Activated CD8-positive, alpha-beta memory T cell treated with anti-CD3 and anti-CD28 coated beads for 1 hour (primary cell): Measurements from ENCODE around the gene MAP2.

Source experiments
- DNase-seq, 2 donors: peaks; one replicate each; pipeline ENCODE4 v3.0.0-alpha.2; 2020; ENCODE audit warnings: low read depth in 1 of 2; ENCODE audit errors: extremely low read depth in 1 of 2

MAP2 gene, protein sequence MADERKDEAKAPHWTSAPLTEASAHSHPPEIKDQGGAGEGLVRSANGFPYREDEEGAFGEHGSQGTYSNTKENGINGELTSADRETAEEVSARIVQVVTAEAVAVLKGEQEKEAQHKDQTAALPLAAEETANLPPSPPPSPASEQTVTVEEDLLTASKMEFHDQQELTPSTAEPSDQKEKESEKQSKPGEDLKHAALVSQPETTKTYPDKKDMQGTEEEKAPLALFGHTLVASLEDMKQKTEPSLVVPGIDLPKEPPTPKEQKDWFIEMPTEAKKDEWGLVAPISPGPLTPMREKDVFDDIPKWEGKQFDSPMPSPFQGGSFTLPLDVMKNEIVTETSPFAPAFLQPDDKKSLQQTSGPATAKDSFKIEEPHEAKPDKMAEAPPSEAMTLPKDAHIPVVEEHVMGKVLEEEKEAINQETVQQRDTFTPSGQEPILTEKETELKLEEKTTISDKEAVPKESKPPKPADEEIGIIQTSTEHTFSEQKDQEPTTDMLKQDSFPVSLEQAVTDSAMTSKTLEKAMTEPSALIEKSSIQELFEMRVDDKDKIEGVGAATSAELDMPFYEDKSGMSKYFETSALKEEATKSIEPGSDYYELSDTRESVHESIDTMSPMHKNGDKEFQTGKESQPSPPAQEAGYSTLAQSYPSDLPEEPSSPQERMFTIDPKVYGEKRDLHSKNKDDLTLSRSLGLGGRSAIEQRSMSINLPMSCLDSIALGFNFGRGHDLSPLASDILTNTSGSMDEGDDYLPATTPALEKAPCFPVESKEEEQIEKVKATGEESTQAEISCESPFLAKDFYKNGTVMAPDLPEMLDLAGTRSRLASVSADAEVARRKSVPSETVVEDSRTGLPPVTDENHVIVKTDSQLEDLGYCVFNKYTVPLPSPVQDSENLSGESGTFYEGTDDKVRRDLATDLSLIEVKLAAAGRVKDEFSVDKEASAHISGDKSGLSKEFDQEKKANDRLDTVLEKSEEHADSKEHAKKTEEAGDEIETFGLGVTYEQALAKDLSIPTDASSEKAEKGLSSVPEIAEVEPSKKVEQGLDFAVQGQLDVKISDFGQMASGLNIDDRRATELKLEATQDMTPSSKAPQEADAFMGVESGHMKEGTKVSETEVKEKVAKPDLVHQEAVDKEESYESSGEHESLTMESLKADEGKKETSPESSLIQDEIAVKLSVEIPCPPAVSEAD (N-terminal part only)

DNA sequence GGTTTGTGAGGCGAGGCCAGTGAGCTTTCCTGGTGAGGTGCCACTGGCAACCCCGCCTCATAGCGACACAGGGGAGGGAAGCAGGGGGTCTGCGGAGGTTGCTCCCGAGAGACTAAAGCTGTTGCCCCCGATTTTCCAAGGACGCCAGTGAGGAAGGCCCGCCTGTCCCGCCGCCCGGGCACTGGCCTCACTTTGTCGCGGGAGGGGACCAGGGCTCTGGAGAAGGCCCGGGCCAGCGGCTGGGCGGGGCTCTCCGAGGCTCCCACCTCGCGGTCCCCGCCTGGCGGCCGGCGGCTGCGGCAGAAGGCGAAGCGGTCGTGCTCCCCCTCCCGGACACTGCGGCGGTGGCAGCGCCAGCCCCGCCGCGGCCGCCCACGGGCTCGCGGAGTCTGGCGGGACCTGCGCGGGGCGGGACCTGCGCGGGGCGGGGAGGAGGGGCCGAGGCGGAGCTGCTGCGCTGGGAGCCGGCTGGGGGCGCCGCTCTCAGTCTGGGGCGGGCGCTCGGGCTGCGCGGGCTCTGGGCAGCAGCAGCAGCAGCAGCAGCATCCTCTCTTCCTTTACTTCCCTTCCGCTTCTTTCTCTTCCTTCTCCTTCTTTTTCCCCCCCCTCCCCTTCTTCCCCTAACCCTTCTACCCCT lies at the start of gene MAP2:
TSS of gene MAP2 (plus strand) at position 486 of the 637 bp plus-strand sequence. CDS start 229,124 bp downstream, outside the sequence.
- DNase-seq, result peak; percentile 5 to 22

DNA sequence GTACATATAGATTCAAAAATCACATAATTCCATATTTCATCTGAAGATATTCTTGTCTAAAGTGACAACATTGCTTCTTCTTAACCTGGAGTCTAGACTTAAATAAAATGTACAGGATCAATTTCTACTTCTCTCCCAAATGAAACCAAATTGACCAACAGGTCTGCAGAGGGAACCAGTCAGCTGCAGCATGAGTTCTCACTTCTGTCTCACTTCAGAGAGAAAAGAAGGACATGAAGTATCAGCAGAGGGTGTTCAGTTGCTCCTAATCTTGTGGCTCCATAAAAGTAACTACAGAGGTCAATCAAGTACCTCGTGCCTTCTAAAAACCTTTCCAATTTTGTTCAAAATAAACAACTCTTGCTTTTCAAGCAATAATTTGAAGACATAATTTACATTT lies 47.2 kb upstream of the MAP2 start:
- no peak for DNase-seq

DNA sequence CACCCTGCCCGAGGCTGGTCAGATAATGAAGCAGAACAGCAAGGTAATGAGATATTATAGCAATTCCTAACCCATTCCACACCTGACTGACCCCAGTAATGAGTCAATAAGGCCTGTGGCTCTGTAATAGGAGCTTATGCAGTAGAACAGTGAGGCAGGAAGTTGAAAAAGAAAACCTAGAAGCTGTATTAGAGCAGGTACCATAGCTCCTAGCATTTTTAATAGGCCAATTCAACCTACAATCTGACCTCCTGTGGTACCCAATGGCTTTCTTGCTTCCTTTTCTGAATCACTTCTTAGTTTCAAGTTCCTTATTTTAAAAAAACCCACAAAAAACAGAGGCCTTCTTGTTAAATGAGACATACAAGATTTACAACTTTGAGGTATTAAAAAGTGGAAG lies 43.6 kb upstream of the MAP2 start:
- no peak for DNase-seq

DNA sequence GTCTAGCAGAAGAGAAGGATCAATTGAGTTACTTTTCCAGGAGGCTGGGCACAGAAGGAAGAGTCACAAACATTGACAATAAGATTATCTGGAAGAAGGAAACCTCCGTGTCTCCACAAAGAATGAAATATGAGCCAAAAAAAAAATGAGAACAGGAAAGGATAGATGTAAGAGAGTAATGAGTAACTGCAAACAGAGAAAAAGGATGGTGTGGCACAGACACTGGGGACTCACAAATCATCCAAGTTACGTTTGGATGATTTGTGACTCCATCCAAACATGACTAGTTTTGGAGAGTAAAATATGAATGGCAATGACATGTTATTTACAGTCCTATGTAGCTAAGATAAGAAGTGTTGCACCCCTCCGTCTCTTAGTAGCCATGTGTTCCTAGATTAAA lies 42.8 kb upstream of the MAP2 start:
- DNase-seq, result no peak

DNA sequence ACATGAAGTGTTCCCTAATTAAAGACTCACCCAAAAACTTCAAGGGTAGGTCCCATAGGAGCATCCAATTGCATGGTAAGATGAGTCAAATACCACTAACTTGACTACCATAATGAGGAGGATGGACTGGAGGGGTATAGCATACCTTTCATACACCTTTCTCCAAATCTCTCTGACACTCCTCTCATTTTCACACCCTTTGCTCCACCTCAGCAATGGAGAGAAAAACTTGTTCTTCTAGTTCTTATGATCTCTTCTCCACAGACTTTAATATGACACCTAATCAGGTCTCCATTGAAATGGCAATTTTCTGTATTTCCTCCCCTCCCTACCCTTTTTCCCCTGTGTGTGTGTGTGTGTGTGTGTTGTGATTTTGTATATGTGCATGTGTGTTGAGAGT lies 41.1 kb upstream of the MAP2 start:
- no peak for DNase-seq

DNA sequence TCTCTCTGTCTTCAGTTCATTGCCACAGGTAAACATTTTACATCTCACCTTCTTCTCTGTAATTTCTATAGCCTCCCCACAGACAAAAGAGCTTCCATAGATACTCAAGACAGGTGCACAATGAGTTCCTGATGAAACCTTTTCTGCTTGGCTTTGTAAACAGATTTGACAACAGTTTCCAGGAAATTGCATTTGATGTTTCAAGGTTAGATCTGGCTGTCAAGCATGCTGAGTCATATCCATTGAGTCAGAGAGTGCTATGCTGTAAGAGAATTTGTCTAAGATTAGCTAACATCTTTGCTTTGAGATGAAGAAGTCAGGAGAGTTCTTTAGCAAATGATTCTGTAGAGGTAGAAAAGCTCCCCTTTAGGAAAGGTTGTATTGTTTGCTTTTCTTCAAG lies 40.6 kb upstream of the MAP2 start:
- no peak for DNase-seq

DNA sequence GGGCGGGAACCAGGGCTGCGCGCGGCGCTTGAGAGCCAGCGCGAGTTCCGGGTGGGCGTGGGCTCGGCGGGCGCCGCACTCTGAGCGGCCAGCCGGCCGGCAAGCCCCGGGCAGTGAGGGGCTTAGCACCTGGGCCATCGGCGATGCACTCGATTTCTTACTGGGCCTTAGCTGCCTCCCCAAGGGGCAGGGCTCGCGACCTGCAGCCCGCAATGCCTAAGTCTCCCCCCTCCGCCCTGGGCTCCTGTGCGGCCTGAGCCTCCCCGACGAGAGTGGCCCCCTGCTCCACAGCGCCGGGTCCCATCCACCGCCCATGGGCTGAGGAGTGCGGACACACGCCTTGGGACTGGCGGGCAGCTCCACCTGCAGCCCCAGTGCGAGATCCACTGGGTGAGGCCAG lies 36.5 kb upstream of the MAP2 start:
- DNase-seq, result no peak

DNA sequence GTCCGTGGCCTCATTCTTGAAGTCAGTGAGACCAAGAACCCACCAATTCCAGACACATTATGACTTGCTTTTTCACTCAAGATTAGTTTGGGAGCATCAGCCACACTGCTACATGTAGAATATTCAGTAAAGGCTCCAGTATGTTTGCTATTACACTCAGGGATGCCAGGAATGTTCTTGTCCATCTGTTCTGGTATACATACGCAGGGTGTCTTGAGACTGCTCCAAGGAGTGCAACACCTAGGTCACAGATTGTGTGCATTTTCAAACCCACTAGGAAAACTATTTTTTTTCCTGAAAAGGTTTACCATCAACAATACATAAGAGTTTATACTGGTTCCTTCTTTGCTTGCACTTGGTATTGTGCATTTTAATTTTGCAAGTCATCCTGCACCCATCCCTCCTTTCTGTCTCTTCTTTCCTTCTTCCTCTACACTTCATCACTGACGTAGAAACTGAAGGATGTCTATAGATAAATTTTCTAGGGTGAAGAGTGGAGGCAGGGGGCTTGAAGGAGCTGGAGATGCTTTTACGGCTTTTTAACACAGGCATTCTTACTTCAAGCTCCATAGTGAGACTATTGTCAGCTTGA lies 35.3 kb upstream of the MAP2 start:
- DNase-seq, result no peak

DNA sequence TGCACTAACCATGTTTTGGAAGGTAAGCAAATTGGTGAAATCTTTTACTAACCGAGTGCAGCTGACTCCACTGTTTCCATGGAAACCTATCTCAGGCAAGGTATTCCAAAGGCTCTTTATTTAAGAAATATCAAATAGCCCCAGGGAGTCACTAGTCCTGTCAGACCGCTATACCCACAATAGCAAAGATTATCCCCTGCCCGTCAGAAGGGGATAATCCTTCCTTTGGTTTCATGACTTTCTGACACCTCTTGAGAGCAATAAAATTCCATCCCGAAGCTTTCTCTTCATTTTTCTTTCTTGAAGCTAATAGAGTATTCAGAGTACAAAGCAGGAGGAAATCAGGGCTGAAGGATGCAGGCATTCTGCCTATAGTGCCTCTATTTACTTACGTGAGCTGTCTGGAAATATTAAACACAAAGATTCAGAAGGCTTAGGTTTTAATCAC lies 34.7 kb upstream of the MAP2 start:
- no peak for DNase-seq

DNA sequence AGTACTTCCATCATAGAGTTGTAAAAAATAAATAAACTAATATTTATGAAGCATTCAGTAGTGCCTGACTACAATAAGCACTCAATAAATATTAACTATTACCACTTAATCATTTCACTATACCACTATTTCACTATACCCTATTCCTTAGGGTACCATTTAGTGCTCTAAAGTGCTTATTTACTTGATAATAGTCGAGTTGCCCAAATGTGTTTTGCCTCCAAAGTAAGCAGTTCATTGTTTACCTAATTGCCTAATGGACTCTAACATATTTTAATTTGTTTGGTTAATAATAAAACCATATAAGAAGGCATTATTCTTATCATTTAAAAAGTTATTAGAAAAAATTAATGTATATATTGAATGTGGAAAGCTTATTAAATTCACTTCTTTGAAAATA lies 33.0 kb upstream of the MAP2 start:
- no peak for DNase-seq

DNA sequence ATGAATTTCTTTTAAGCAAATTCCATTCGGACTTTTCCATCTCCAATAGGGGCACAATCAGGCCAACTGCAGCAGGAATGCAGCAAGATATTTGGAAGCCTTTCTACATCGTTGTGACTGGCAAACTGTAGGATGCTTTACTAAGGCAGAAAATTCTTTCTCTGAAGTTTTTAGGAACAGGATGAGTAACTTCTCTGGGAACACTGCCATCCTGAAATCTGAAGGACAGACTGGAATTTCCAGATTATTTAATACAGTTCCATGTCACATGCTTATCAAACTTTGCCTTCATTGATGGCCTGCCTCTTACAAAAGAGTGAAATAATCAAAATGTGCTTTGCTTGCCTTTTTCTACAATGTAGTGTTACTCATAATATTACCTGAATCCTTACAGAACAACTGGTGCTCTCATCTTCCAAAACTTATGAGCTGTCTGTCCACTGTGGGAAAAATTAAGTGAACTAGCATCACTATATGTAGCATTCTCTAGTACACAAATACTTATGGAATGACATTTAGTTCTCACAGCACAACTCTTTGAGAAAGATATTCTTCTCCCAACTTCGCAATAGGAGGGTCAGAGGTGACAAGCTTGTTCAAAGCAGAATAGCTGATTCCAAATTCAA lies 32.0 kb upstream of the MAP2 start:
- DNase-seq, result no peak

DNA sequence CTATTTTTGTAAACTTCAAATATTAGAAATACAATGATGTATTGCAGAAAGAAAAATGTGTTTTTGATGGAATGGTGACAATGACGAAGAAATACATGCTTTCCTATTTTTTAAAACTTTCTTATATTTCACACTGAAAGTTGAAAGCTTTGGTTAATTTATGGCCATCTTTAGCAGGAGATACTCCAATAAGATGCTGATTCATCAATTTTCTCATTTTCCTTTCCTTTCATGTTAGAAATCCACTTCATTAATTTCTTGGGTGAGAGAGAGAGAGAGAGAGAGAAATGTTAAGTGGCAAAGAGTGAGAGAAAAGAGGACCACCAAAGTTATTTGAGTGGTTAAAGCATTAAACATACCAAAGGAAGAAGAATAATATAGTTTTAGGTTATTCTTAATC lies 28.6 kb upstream of the MAP2 start:
- DNase-seq, result no peak

DNA sequence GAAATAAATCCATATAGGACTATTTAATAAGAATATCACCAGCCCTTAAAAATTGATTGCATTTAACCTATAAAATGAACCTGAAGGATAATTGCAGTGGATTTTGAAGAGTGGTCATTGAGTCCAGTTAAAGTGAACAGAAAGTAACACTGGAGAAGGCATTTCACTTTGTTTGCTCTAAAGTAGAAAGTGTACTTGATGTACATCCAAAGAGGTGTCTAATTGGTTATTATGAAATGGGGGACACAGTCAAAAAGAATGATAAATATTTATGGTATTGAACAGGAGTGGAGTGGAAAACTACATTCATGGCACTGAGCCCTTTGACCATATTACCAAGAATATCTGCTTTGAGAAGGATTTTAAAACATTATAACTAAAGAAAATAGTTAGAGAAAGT lies 28.2 kb upstream of the MAP2 start:
- DNase-seq, result no peak

DNA sequence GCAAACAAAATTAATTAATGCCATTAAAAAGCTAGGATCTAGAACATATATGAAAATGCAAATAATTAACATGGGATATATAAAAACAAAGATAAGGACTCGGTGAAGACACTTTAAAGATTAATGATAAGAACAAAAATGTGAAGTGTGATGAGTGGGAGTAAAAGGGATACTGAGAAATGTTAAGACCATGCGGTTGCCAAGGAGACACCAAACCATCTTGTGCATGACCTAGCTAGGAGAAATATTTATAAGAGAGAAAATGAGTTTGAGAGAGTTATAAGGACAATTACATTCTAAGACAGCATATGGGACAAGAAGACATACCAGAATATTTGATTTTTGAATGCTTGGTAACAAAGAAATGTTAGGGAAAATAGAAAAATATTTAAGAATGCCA lies 25.4 kb upstream of the MAP2 start:
- DNase-seq, result no peak

DNA sequence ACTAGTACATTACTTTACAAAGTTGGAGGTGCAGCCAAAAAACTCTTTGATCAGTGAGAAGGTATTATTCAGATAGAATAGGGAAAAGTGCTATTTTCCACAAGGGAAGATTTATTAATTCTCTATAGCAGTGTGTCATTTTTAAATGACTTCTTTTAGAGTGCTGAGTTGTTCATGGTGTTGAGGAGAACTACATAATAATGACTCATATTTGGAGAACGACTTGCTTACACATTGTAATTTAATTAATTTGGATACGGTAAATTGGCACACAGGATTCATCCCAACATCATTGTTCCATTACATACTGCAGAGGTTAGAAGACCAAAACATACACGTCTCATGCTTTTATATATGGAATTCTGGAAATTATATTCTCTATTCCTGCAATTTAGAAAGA lies 22.1 kb upstream of the MAP2 start:
- no peak for DNase-seq

DNA sequence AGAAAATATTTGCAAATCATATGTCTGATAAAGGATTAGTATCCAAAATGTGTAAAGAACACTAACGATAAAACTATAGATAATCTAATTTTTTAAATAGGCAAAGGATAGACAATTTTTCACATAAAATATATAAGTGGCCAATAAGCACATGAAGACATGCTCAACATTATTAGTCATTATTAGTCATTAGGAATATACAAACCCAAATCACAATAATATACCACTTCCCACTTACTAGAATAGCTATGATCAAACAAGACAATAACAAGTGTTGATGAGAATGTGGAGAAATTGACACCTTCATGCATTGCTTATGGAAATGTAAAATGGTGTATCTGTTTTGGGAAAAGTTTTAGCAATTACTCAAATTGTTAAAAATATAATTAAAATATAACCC lies 12.6 kb upstream of the MAP2 start:
- no peak for DNase-seq

DNA sequence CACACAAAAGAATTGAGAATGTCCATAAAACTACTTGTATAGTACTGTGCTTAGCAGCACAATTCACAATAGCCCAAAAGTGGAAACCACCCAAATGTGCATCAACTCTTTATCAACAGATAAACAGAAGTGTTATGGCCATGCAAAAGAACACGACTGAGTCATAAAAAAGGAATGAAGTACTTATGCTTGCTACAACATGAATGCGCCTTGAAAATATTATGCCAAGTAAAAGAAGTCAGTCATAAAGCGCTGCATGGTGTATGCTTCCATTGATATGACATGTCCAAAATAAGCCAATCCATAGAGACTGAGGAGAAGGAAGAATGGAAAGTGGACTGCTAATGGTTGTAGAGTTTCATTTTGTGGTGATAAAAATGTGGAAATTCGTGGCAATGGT lies 12.1 kb upstream of the MAP2 start:
- no peak for DNase-seq

DNA sequence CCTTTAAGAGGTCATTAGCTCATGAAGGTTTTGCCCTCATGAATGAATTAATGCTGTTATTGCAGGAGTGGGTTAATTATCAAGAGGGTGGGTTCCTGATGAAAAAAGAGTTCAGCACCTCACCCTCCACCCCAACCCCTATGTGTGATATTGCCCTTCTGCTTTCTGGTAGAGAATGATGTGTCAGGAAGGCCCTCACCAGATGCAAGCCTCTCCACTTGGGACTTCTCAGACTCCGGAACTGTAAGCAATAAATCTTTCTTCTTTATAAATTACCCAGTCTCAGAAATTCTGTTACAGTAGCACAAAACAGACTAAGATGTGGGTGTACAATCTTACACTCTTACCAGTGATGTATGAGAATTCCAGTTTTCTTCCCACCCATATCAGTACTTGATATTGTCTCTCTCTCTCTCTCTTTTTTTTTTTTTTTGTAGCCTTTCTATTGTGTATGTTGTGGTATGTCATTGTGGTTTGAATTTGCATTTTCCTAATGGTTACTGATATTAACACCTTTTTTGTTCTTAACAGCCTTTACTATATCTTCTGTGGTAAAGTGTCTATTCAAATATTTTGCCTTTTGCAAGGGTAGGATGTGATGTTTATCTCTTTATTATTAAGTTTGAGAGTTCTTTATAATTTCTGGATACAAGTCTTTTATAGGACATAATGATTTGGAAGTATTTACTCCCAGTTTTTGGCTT lies 10.4 kb upstream of the MAP2 start:
- DNase-seq, result no peak

DNA sequence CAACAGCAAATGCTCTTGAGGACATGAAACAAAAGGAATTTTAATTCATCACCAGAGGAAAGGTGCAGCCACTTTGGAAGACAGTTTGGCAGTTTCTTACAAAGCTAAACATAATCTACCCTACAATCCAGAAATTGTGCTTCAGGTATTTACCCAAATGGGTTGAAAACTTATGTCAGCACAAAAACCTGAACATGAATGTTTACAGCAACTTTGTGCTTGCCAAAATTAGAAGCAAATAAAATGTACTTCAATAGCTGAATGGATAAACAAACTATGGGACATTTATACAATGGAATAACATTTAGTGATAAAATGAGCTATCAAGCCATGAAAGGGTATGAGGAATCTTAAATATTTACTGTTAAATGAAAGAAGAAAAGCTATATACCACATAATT lies 6.9 kb upstream of the MAP2 start:
- no peak for DNase-seq
